CD4-positive, CD25-positive, alpha-beta regulatory T cell (primary cell): ENCODE data around the gene CNIH2. TPM values are rescaled to one million over a fixed set of nuclear protein-coding genes. Genes with fewer than 3 reads are reported as not detected.

Experiments used
- ATAC-seq, 2 donors: fragments of 150-1000 bp; cut with Tn5 transposase; one replicate each; pipeline ENCODE4 v1.10.0; 2021; ENCODE audit warnings: low read depth in 2 of 2, moderate number of reproducible peaks in 2 of 2, moderate library complexity in 1 of 2
- DNase-seq, 3 donors: peaks; one replicate each; pipeline versions ENCODE4 v3.0.0 to v3.0.0-alpha.2; 2012 to 2022; ENCODE audit warnings: mixed read lengths in 1 of 3
- H3K27ac ChIP-seq: one replicate; pipeline ENCODE4 v1.7.0; 2013; ENCODE audit warnings: mild to moderate bottlenecking, low read length; ENCODE audit not compliant: insufficient read depth, poor library complexity, severe bottlenecking
- H3K27me3 ChIP-seq: one replicate; pipeline ENCODE4 v1.7.0; 2013; ENCODE audit warnings: low read length; ENCODE audit not compliant: control insufficient read depth, insufficient read depth
- H3K36me3 ChIP-seq: one replicate; pipeline ENCODE4 v1.7.0; 2013; ENCODE audit warnings: mild to moderate bottlenecking, low read length, moderate library complexity; ENCODE audit not compliant: control insufficient read depth, insufficient read depth
- H3K4me1 ChIP-seq: 2 replicates; pipeline ENCODE4 v1.7.0; 2013; ENCODE audit warnings: mild to moderate bottlenecking, low read length; ENCODE audit not compliant: insufficient read depth, control insufficient read depth, poor library complexity, severe bottlenecking
- H3K4me3 ChIP-seq: one replicate; pipeline ENCODE4 v1.7.0; 2013; ENCODE audit warnings: low read depth, mild to moderate bottlenecking, low read length, moderate library complexity
- H3K9me3 ChIP-seq, 2 experiments: 1 replicate in 1 of 2; 2 replicates in 1 of 2; pipeline ENCODE4 v1.7.0; 2013; ENCODE audit warnings: low read length in 2 of 2, mild to moderate bottlenecking in 1 of 2, moderate library complexity in 1 of 2; ENCODE audit not compliant: control insufficient read depth in 2 of 2
- H3K27ac Mint-ChIP-seq, 3 donors: one replicate each; pipeline ENCODE4 v1.8.0; 2020 to 2022; ENCODE audit warnings: mild to moderate bottlenecking in 3 of 3, mixed read lengths in 3 of 3, moderate library complexity in 2 of 3
- H3K27me3 Mint-ChIP-seq: one replicate; pipeline ENCODE4 v1.8.0; 2022; ENCODE audit warnings: mild to moderate bottlenecking, mixed read lengths
- H3K36me3 Mint-ChIP-seq: one replicate; pipeline ENCODE4 v1.8.0; 2020; ENCODE audit warnings: mixed read lengths
- H3K4me1 Mint-ChIP-seq, 4 donors: one replicate each; pipeline ENCODE4 v1.8.0; 2020 to 2022; ENCODE audit warnings: mixed read lengths in 4 of 4, mild to moderate bottlenecking in 1 of 4
- H3K4me3 Mint-ChIP-seq, 4 donors: one replicate each; pipeline ENCODE4 v1.8.0; 2020 to 2022; ENCODE audit warnings: mild to moderate bottlenecking in 4 of 4, mixed read lengths in 4 of 4, moderate library complexity in 3 of 4
- H3K9me3 Mint-ChIP-seq, 7 donors: one replicate each; pipeline ENCODE4 v1.8.0; 2020 to 2022; ENCODE audit warnings: mixed read lengths in 7 of 7, mild to moderate bottlenecking in 3 of 7, moderate library complexity in 2 of 7
- polyA plus RNA-seq, 4 donors: library from polyadenylated mRNA; unstranded; fragments of 300-500 nt; fragmentation: Illumina TruSeq; gene quantifications; one replicate each; pipeline ENCODE4 v1.2.3, GENCODE V29; 2021
- total RNA-seq: library from RNA; stranded (reverse); gene quantifications from one replicate; pipeline ENCODE4 v1.2.3, GENCODE V29; 2022

Gene CNIH2
- total and polyA plus RNA-seq, 5 donors from 2014 or later = 4.5 TPM; not detected in 4

- Mint-ChIP-seq H3K36me3 (no peaks in the 10 kb centered on the region), H3K4me3 (peak overlapping the region in 1 of 4 donors; percentile 74), H3K9me3 (no peaks in the 10 kb centered on the region), H3K27me3 (no peaks in the 10 kb centered on the region), H3K27ac (peak overlapping the region in 2 of 3 donors; percentile 85 to 91), H3K4me1 (peaks cover 4 to 60% (median 22%) of the 10 kb centered on the region in 4 donors)
- peak in 1 of 3 donors; percentile 90 for DNase-seq
- Histone ChIP-seq H3K4me1 (peaks cover 38% of the 10 kb centered on the region), H3K27ac (peak overlapping the region; percentile 38), H3K27me3 (no peaks in the 10 kb centered on the region), H3K36me3 (no peaks in the 10 kb centered on the region), H3K9me3 (no peaks in the 10 kb centered on the region), H3K4me3 (no peak overlapping the region)
- peak; percentile 61 to 66 for ATAC-seq
Observed at GRCh38 chr11:66326261-66327111, 48.5 kb downstream of the CNIH2 start.

- peak overlapping the region; percentile 58 for H3K27ac ChIP-seq
- no peaks in the 10 kb centered on the region for H3K27me3 Mint-ChIP-seq
- DNase-seq = no peak
Observed at GRCh38 chr11:66327171-66328030, 49.4 kb downstream of the CNIH2 start.

GRCh38 chr11:66328031-66328301 lies 50.0 kb downstream of the CNIH2 start:
- Mint-ChIP-seq H3K27me3 (no peaks in the 10 kb centered on the region), H3K36me3 (no peaks in the 10 kb centered on the region), H3K27ac (peak overlapping the region in 2 of 3 donors; percentile 60 to 79), H3K9me3 (no peaks in the 10 kb centered on the region), H3K4me1 (peaks cover 4 to 52% (median 22%) of the 10 kb centered on the region in 4 donors), H3K4me3 (peak overlapping the region in 2 of 4 donors; percentile 52 to 57)
- H3K4me1 ChIP-seq = peaks cover 38% of the 10 kb centered on the region
- H3K36me3 ChIP-seq = no peaks in the 10 kb centered on the region
- DNase-seq = peak in 1 of 3 donors; percentile 64
- peak overlapping the region; percentile 58 for H3K27ac ChIP-seq
- peak in 1 of 2 donors; percentile 2 for ATAC-seq
- no peaks in the 10 kb centered on the region for H3K9me3 ChIP-seq
- no peaks in the 10 kb centered on the region for H3K27me3 ChIP-seq
- H3K4me3 ChIP-seq = no peak overlapping the region

More at GRCh38 chr11:66327171-66328030, 49.4 kb downstream of the CNIH2 start:
- Histone ChIP-seq H3K36me3 (no peaks in the 10 kb centered on the region), H3K4me3 (no peak overlapping the region), H3K9me3 (no peaks in the 10 kb centered on the region), H3K4me1 (peaks cover 38% of the 10 kb centered on the region), H3K27me3 (no peaks in the 10 kb centered on the region)
- H3K9me3 Mint-ChIP-seq = no peaks in the 10 kb centered on the region
- no peaks in the 10 kb centered on the region for H3K36me3 Mint-ChIP-seq
- peak overlapping the region in 3 of 4 donors; percentile 12 to 80 (median 52) for H3K4me3 Mint-ChIP-seq
- no peak for ATAC-seq
- peaks cover 4 to 56% (median 22%) of the 10 kb centered on the region in 4 donors for H3K4me1 Mint-ChIP-seq
- peak overlapping the region; percentile 60 to 79 (median 72) for H3K27ac Mint-ChIP-seq

GRCh38 chr11:66328302-66329144 lies 50.5 kb downstream of the CNIH2 start:
- Histone ChIP-seq H3K9me3 (no peaks in the 10 kb centered on the region), H3K36me3 (no peaks in the 10 kb centered on the region), H3K4me1 (peaks cover 38% of the 10 kb centered on the region), H3K27me3 (no peaks in the 10 kb centered on the region), H3K4me3 (no peak overlapping the region), H3K27ac (peak overlapping the region; percentile 58)
- H3K36me3 Mint-ChIP-seq = no peaks in the 10 kb centered on the region
- DNase-seq (peak; percentile 68 to 82 (median 81)), ATAC-seq (peak; percentile 81 to 85)
- peak overlapping the region in 3 of 4 donors; percentile 3 to 57 (median 52) for H3K4me3 Mint-ChIP-seq
- H3K27ac Mint-ChIP-seq = peak overlapping the region; percentile 60 to 85 (median 79)
- H3K9me3 Mint-ChIP-seq = no peaks in the 10 kb centered on the region
- peaks cover 4 to 47% (median 20%) of the 10 kb centered on the region in 4 donors for H3K4me1 Mint-ChIP-seq
- no peaks in the 10 kb centered on the region for H3K27me3 Mint-ChIP-seq

- Mint-ChIP-seq H3K4me1 (peaks cover 4 to 40% (median 17%) of the 10 kb centered on the region in 4 donors), H3K36me3 (no peaks in the 10 kb centered on the region), H3K27ac (no peak overlapping the region), H3K9me3 (no peaks in the 10 kb centered on the region), H3K4me3 (no peak overlapping the region), H3K27me3 (no peaks in the 10 kb centered on the region)
- Histone ChIP-seq H3K36me3 (no peaks in the 10 kb centered on the region), H3K9me3 (no peaks in the 10 kb centered on the region), H3K4me1 (peaks cover 38% of the 10 kb centered on the region), H3K4me3 (no peak overlapping the region), H3K27me3 (no peaks in the 10 kb centered on the region), H3K27ac (no peak overlapping the region)
- no peak for ATAC-seq
- DNase-seq = no peak
Observed at GRCh38 chr11:66329165-66329673, 51.2 kb downstream of the CNIH2 start.

- ATAC-seq = no peak
- Mint-ChIP-seq H3K4me3 (no peak overlapping the region), H3K27ac (no peak overlapping the region)
Observed at GRCh38 chr11:66330931-66331330, 53.0 kb downstream of the CNIH2 start.

More at GRCh38 chr11:66330931-66331330, 53.0 kb downstream of the CNIH2 start:
- peaks cover 4 to 32% (median 16%) of the 10 kb centered on the region in 4 donors for H3K4me1 Mint-ChIP-seq
- no peaks in the 10 kb centered on the region for H3K9me3 Mint-ChIP-seq
- no peaks in the 10 kb centered on the region for H3K36me3 Mint-ChIP-seq
- Histone ChIP-seq H3K4me3 (no peak overlapping the region), H3K36me3 (no peaks in the 10 kb centered on the region), H3K9me3 (no peaks in the 10 kb centered on the region), H3K4me1 (peaks cover 34% of the 10 kb centered on the region), H3K27me3 (no peaks in the 10 kb centered on the region), H3K27ac (no peak overlapping the region)
- DNase-seq = no peak
- H3K27me3 Mint-ChIP-seq = no peaks in the 10 kb centered on the region
